B cell (primary cell): ENCODE results near the gene CEP250.

Experiments used
- EZH2 ChIP-seq: IDR thresholded peaks from 2 replicates; pipeline ENCODE4 v1.6.1; 2012; ENCODE audit warnings: borderline replicate concordance, low read depth, mild to moderate bottlenecking, moderate library complexity, low read length; ENCODE audit not compliant: insufficient read depth, poor library complexity, severe bottlenecking
- TF ChIP-seq, protein P1 (sequence below): fragments of 200-600 bp; IDR thresholded peaks from one replicate; pipeline ENCODE4 v1.8.0; 2022; ENCODE audit warnings: antibody characterized with exemption, mild to moderate bottlenecking

DNA sequence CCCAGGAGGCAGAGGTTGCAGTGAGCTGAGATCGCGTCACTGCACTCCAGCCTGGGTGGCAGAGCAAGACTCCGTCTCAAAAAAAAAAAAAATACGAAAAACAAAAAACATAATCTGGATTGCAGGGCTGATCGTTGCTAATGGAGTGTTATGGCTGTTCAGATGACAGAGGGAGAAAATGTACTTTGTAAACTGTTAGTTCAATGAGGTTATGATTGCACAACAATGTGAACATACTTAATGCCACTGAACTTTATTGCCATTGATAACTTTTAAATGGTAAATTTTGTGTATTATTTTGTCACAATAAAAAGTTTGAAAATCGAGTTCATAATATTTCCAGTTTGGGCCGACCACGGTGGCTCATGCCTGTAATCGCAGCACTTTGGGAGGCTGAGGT, 63.6 kb downstream of the CEP250 start:
- TF ChIP-seq, protein P1, sequence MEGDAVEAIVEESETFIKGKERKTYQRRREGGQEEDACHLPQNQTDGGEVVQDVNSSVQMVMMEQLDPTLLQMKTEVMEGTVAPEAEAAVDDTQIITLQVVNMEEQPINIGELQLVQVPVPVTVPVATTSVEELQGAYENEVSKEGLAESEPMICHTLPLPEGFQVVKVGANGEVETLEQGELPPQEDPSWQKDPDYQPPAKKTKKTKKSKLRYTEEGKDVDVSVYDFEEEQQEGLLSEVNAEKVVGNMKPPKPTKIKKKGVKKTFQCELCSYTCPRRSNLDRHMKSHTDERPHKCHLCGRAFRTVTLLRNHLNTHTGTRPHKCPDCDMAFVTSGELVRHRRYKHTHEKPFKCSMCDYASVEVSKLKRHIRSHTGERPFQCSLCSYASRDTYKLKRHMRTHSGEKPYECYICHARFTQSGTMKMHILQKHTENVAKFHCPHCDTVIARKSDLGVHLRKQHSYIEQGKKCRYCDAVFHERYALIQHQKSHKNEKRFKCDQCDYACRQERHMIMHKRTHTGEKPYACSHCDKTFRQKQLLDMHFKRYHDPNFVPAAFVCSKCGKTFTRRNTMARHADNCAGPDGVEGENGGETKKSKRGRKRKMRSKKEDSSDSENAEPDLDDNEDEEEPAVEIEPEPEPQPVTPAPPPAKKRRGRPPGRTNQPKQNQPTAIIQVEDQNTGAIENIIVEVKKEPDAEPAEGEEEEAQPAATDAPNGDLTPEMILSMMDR, result no peak
- no peak for TF ChIP-seq EZH2
